Measurements from ENCODE around the gene LRRC49. TPM values are rescaled to one million over a fixed set of nuclear protein-coding genes. Genes with fewer than 3 reads are reported as not detected.

The LRRC49 gene
- total RNA-seq, 1 experiment from 2014 or later, result 6.2 TPM

- CTCF ChIA-PET, result no interaction called here
- BruUV-seq (replicated peaks), result no TSS peak
- no peak overlapping the region for H3K27ac ChIP-seq
These were observed 193.2 kb downstream of the LRRC49 start for GRCh38 chr15:71085809-71086208.

GRCh38 chr15:71088155-71088554 is 195.5 kb downstream of the LRRC49 start:
- ChIA-PET CTCF (no interaction called here), POLR2A (ENCODE audit: unreplicated experiment) (no interaction called here)
- no TSS peak for BruUV-seq (replicated peaks)
- Histone ChIP-seq H3F3A (ENCODE audit: insufficient read depth, low read depth) (no peaks in the 10 kb centered on the region), H2AFZ (no peak overlapping the region), H4K20me1 (ENCODE audit: insufficient read depth) (no peaks in the 10 kb centered on the region), H3K27me3 (ENCODE audit: insufficient read depth, low read depth) (no peaks in the 10 kb centered on the region), H3K9me3 (ENCODE audit: insufficient read depth, low read depth) (no peaks in the 10 kb centered on the region), H3K4me2 (no peak overlapping the region), H3K4me3 (no peak overlapping the region), H3K4me1 (replicated peaks; ENCODE audit: insufficient read depth) (peaks cover 5% of the 10 kb centered on the region), H3K27ac (no peak overlapping the region), H3K36me3 (ENCODE audit: low read depth) (no peaks in the 10 kb centered on the region), H3K79me2 (ENCODE audit: low read depth) (no peaks in the 10 kb centered on the region), H3K9me2 (ENCODE audit: insufficient read depth) (no peaks in the 10 kb centered on the region)
- TF ChIP-seq CTCF (conservative IDR thresholded peaks at IDR 0.05) (no peak), EZH2 (IDR thresholded peaks at IDR 0.05; ENCODE audit: low read depth) (no peak)
- intact Hi-C loops (cut with micrococcal nuclease; ENCODE audit: unreplicated experiment), result no loop called here
- no peak for DNase-seq

More at GRCh38 chr15:71085809-71086208, 193.2 kb downstream of the LRRC49 start:
- no peaks in the 10 kb centered on the region for H3K4me1 ChIP-seq (replicated peaks; ENCODE audit: insufficient read depth)
- H3K4me3 ChIP-seq, result no peak overlapping the region
- no peaks in the 10 kb centered on the region for H3K79me2 ChIP-seq (ENCODE audit: low read depth)
- no peaks in the 10 kb centered on the region for H3K9me3 ChIP-seq (ENCODE audit: insufficient read depth, low read depth)
- no peak overlapping the region for H2AFZ ChIP-seq
- H3K36me3 ChIP-seq (ENCODE audit: low read depth), result no peaks in the 10 kb centered on the region
- no peaks in the 10 kb centered on the region for H3K27me3 ChIP-seq (ENCODE audit: insufficient read depth, low read depth)
- POLR2A ChIA-PET (ENCODE audit: unreplicated experiment), result interaction anchor here (0.7 kb wide), 1 partner anchor 123 kb away, joined by 5 read pairs; no protein-coding TSS in a partner anchor
- TF ChIP-seq CTCF (conservative IDR thresholded peaks at IDR 0.05) (no peak), EZH2 (IDR thresholded peaks at IDR 0.05; ENCODE audit: low read depth) (no peak)
- H3F3A ChIP-seq (ENCODE audit: insufficient read depth, low read depth), result no peaks in the 10 kb centered on the region
- no peak for DNase-seq
- intact Hi-C loops (cut with micrococcal nuclease; ENCODE audit: unreplicated experiment), result no loop called here
- no peaks in the 10 kb centered on the region for H3K9me2 ChIP-seq (ENCODE audit: insufficient read depth)
- no peaks in the 10 kb centered on the region for H4K20me1 ChIP-seq (ENCODE audit: insufficient read depth)
- no peak overlapping the region for H3K4me2 ChIP-seq

GRCh38 chr15:71088683-71089082 is 196.1 kb downstream of the LRRC49 start:
- Histone ChIP-seq H3K27me3 (ENCODE audit: insufficient read depth, low read depth) (no peaks in the 10 kb centered on the region), H3K4me1 (replicated peaks; ENCODE audit: insufficient read depth) (peaks cover 11% of the 10 kb centered on the region), H2AFZ (no peak overlapping the region), H3K36me3 (ENCODE audit: low read depth) (no peaks in the 10 kb centered on the region), H3K4me3 (no peak overlapping the region), H3K4me2 (no peak overlapping the region), H3K9me2 (ENCODE audit: insufficient read depth) (no peaks in the 10 kb centered on the region), H3F3A (ENCODE audit: insufficient read depth, low read depth) (no peaks in the 10 kb centered on the region), H4K20me1 (ENCODE audit: insufficient read depth) (no peaks in the 10 kb centered on the region), H3K9me3 (ENCODE audit: insufficient read depth, low read depth) (no peaks in the 10 kb centered on the region), H3K79me2 (ENCODE audit: low read depth) (no peaks in the 10 kb centered on the region), H3K27ac (no peak overlapping the region)
- no peak for DNase-seq
- ChIA-PET POLR2A (ENCODE audit: unreplicated experiment) (no interaction called here), CTCF (no interaction called here)
- intact Hi-C loops (cut with micrococcal nuclease; ENCODE audit: unreplicated experiment), result no loop called here
- no peak for TF ChIP-seq EZH2 (IDR thresholded peaks at IDR 0.05; ENCODE audit: low read depth)
- no peak for TF ChIP-seq CTCF (conservative IDR thresholded peaks at IDR 0.05)
- BruUV-seq (replicated peaks), result no TSS peak
